GM23338 (cell line): Measurements from ENCODE around the gene MAD2L2. TPM values are rescaled to one million over a fixed set of nuclear protein-coding genes. Genes with fewer than 3 reads are reported as not detected.

Source experiments
- ATAC-seq: fragments of 200-7000 bp; cut with Tn5 transposase; 3 replicates; pipeline ENCODE4 v1.9.1; 2020
- DNase-seq: peaks from one replicate; pipeline ENCODE4 v3.0.0-alpha.2; 2015; ENCODE audit warnings: low spot score
- H2AFZ ChIP-seq: fragments of 200-600 bp; sonication (generic); 2 replicates; pipeline ENCODE4 v1.8.0; 2016; ENCODE audit warnings: antibody characterized with exemption, mild to moderate bottlenecking, moderate library complexity
- H3F3A ChIP-seq: fragments of 200-600 bp; sonication (generic); replicated peaks from 2 replicates; pipeline ENCODE4 v1.8.0; 2017; ENCODE audit warnings: antibody characterized with exemption, mixed run types, low read depth
- H3K27ac ChIP-seq: fragments of 200-600 bp; sonication (generic); 2 replicates; pipeline ENCODE4 v1.6.1; 2016; ENCODE audit warnings: low read depth
- H3K27me3 ChIP-seq: fragments of 200-600 bp; sonication (generic); 2 replicates; pipeline ENCODE4 v1.8.0; 2016; ENCODE audit warnings: mild to moderate bottlenecking, mixed run types, moderate library complexity; ENCODE audit not compliant: insufficient read depth
- H3K36me3 ChIP-seq: fragments of 200-600 bp; sonication (generic); 2 replicates; pipeline ENCODE4 v1.8.0; 2016; ENCODE audit warnings: mild to moderate bottlenecking; ENCODE audit not compliant: insufficient read depth
- H3K4me1 ChIP-seq: fragments of 200-600 bp; sonication (generic); 2 replicates; pipeline ENCODE4 v1.8.0; 2016; ENCODE audit warnings: mild to moderate bottlenecking, moderate library complexity; ENCODE audit not compliant: insufficient read depth
- H3K4me2 ChIP-seq: fragments of 200-600 bp; sonication (generic); 2 replicates; pipeline ENCODE4 v1.7.1; 2017; ENCODE audit warnings: mixed run types
- H3K4me3 ChIP-seq: fragments of 200-600 bp; sonication (generic); 2 replicates; pipeline ENCODE4 v1.6.1; 2016; ENCODE audit warnings: mixed run types
- H3K79me2 ChIP-seq: fragments of 200-600 bp; sonication (generic); replicated peaks from 2 replicates; pipeline ENCODE4 v1.8.0; 2017; ENCODE audit warnings: mild to moderate bottlenecking; ENCODE audit not compliant: insufficient read depth
- H3K9me2 ChIP-seq: fragments of 200-600 bp; sonication (generic); 2 replicates; pipeline ENCODE4 v1.8.0; 2017; ENCODE audit not compliant: insufficient read depth
- H4K20me1 ChIP-seq: fragments of 200-600 bp; sonication (generic); replicated peaks from 2 replicates; pipeline ENCODE4 v1.8.0; 2017; ENCODE audit warnings: mild to moderate bottlenecking; ENCODE audit not compliant: insufficient read depth
- H3K27ac Mint-ChIP-seq: 2 replicates; pipeline ENCODE4 v1.8.0; 2020; ENCODE audit warnings: inconsistent platforms, mild to moderate bottlenecking, moderate library complexity, mixed read lengths
- H3K27me3 Mint-ChIP-seq: 3 replicates; pipeline ENCODE4 v1.8.0; 2022; ENCODE audit warnings: low read depth, mild to moderate bottlenecking, moderate library complexity, mixed read lengths, inconsistent platforms; ENCODE audit not compliant: insufficient read depth, poor library complexity
- H3K36me3 Mint-ChIP-seq: 3 replicates; pipeline ENCODE4 v1.8.0; 2021; ENCODE audit warnings: low read depth, mild to moderate bottlenecking, inconsistent platforms, moderate library complexity, mixed read lengths
- H3K4me1 Mint-ChIP-seq: 3 replicates; pipeline ENCODE4 v1.8.0; 2020; ENCODE audit warnings: mild to moderate bottlenecking, inconsistent platforms, mixed read lengths
- H3K4me3 Mint-ChIP-seq: 3 replicates; pipeline ENCODE4 v1.8.0; 2021; ENCODE audit warnings: moderate library complexity, mild to moderate bottlenecking, inconsistent platforms, mixed read lengths
- H3K9me3 Mint-ChIP-seq: 3 replicates; pipeline ENCODE4 v1.8.0; 2020; ENCODE audit warnings: moderate library complexity, mild to moderate bottlenecking, inconsistent platforms, mixed read lengths
- CREB1 ChIP-seq: fragments of 250-450 bp; sonication (Bioruptor Pico); IDR thresholded peaks from 2 replicates; pipeline ENCODE4 v1.5.0; 2020; ENCODE audit warnings: low read depth, mild to moderate bottlenecking, moderate library complexity
- CTCF ChIP-seq, 2 experiments: fragments of 200-600 bp in 1 of 2; sonication (generic) in 1 of 2; conservative IDR thresholded peaks; 2 replicates each; pipeline versions ENCODE4 v1.5.1 to v1.6.1; 2016 to 2017; ENCODE audit warnings: antibody characterized with exemption in 2 of 2, low read depth in 2 of 2, mild to moderate bottlenecking in 2 of 2, moderate library complexity in 1 of 2
- ETS1 ChIP-seq: IDR thresholded peaks from 2 replicates; pipeline ENCODE4 v1.6.1; 2016; ENCODE audit warnings: antibody characterized with exemption
- EZH2 ChIP-seq: fragments of 200-600 bp; sonication (generic); IDR thresholded peaks from one replicate; pipeline ENCODE4 v1.8.0; 2017; ENCODE audit warnings: antibody characterized with exemption, mild to moderate bottlenecking, low read depth; ENCODE audit not compliant: unreplicated experiment
- EZH2phosphoT487 ChIP-seq: fragments of 200-600 bp; sonication (generic); IDR thresholded peaks from one replicate; pipeline ENCODE4 v1.8.1; 2018; ENCODE audit warnings: antibody characterized with exemption; ENCODE audit not compliant: unreplicated experiment
- JUNB ChIP-seq: IDR thresholded peaks from one replicate; pipeline ENCODE4 v1.6.1; 2016; ENCODE audit warnings: antibody characterized with exemption; ENCODE audit not compliant: unreplicated experiment
- NANOG ChIP-seq: IDR thresholded peaks from 2 replicates; pipeline ENCODE4 v1.6.1; 2016; ENCODE audit warnings: antibody characterized with exemption, borderline replicate concordance
- POLR2AphosphoS5 ChIP-seq: IDR thresholded peaks from 2 replicates; pipeline ENCODE4 v1.6.1; 2016; ENCODE audit warnings: antibody characterized with exemption, low read depth
- REST ChIP-seq: IDR thresholded peaks from one replicate; pipeline ENCODE4 v1.6.1; 2018; ENCODE audit warnings: antibody characterized with exemption; ENCODE audit not compliant: unreplicated experiment
- STAT1 ChIP-seq: IDR thresholded peaks from one replicate; pipeline ENCODE4 v1.6.1; 2016; ENCODE audit warnings: antibody characterized with exemption; ENCODE audit not compliant: unreplicated experiment
- ZNF114 ChIP-seq: fragments of 250-450 bp; sonication (Bioruptor Pico); IDR thresholded peaks from 2 replicates; pipeline ENCODE4 v1.5.0; 2020; ENCODE audit warnings: mild to moderate bottlenecking, moderate library complexity
- ZNF331 ChIP-seq: fragments of 250-450 bp; sonication (Bioruptor Pico); IDR thresholded peaks from 2 replicates; pipeline ENCODE4 v1.5.0; 2020; ENCODE audit warnings: low read depth, mild to moderate bottlenecking, moderate library complexity
- ZNF462 ChIP-seq: fragments of 250-450 bp; sonication (Bioruptor Pico); IDR thresholded peaks from 2 replicates; pipeline ENCODE4 v1.5.0; 2020; ENCODE audit warnings: mild to moderate bottlenecking, moderate library complexity
- polyA plus RNA-seq: library from polyadenylated mRNA; unstranded; fragments of >200 nt; fragmentation: Nextera tagmentation; extraction: Ambion mirVana; gene quantifications from 2 replicates; pipeline ENCODE4 v1.2.1, GENCODE V29; 2016
- total RNA-seq: library from RNA; depleted of rRNA; stranded (reverse); fragments of >200 nt; shearing (Covaris generic); gene quantifications from 2 replicates; pipeline ENCODE4 v1.2.3, GENCODE V29; 2014

The MAD2L2 gene
- total and polyA plus RNA-seq, 2 experiments from 2014 or later: 498 to 552 TPM

GRCh38 chr1:11657654-11658053 is 23.3 kb downstream of the MAD2L2 start:
- no peak overlapping the region for H3K4me3 ChIP-seq
- H3K36me3 ChIP-seq: peaks cover 19% of the 10 kb centered on the region; the same call in 1 of the 2 replicates
- peaks cover 10% of the 10 kb centered on the region for H3K27me3 Mint-ChIP-seq
- peaks cover 20% of the 10 kb centered on the region for H3K4me1 ChIP-seq
- H2AFZ ChIP-seq: no peak overlapping the region
- TF ChIP-seq EZH2phosphoT487: no peak
- TF ChIP-seq POLR2AphosphoS5: no peak
- no peak for TF ChIP-seq EZH2
- TF ChIP-seq NANOG: no peak
- TF ChIP-seq REST: no peak
- TF ChIP-seq ZNF114 (CRISPR knock-in tag): no peak
- no peak for TF ChIP-seq ETS1
- TF ChIP-seq JUNB: no peak
- TF ChIP-seq CTCF (conservative IDR thresholded peaks at IDR 0.05; ENCODE audit: low read depth in 2 of 2): no peak
- TF ChIP-seq ZNF331 (CRISPR knock-in tag): no peak
- TF ChIP-seq ZNF462 (CRISPR knock-in tag): no peak
- no peak for TF ChIP-seq CREB1 (CRISPR knock-in tag)
- no peak for TF ChIP-seq STAT1
- peaks cover 14% of the 10 kb centered on the region for H3F3A ChIP-seq
- H3K27me3 ChIP-seq: no peaks in the 10 kb centered on the region
- DNase-seq: no peak
- no peak for ATAC-seq
- H3K36me3 Mint-ChIP-seq: peaks cover 27% of the 10 kb centered on the region; the same call in 2 of the 3 replicates
- H3K9me3 Mint-ChIP-seq: no peaks in the 10 kb centered on the region; the same call in 2 of the 3 replicates
- no peak overlapping the region for H3K27ac ChIP-seq
- H3K9me2 ChIP-seq: no peaks in the 10 kb centered on the region
- peaks cover 6% of the 10 kb centered on the region for H3K79me2 ChIP-seq
- peaks cover 6% of the 10 kb centered on the region for H4K20me1 ChIP-seq
- H3K4me1 Mint-ChIP-seq: peaks cover 15% of the 10 kb centered on the region
- no peak overlapping the region for H3K4me2 ChIP-seq
- no peak overlapping the region for H3K27ac Mint-ChIP-seq
- H3K4me3 Mint-ChIP-seq: no peak overlapping the region
